ENCODE results near the gene ANTXR1.

ANTXR1 gene

GRCh38 chr2:68992933-68993332 is 20.0 kb upstream of the ANTXR1 start:
- Mint-ChIP-seq H3K36me3 (no peaks in the 10 kb centered on the region), H3K27ac (no peak overlapping the region), H3K4me3 (no peak overlapping the region), H3K4me1 (no peaks in the 10 kb centered on the region), H3K9me3 (no peaks in the 10 kb centered on the region), H3K27me3 (peaks cover 15% of the 10 kb centered on the region)
- no peak for ATAC-seq

GRCh38 chr2:68993660-68994059 is 19.3 kb upstream of the ANTXR1 start:
- Mint-ChIP-seq H3K27me3 (peaks cover 22% of the 10 kb centered on the region), H3K4me1 (no peaks in the 10 kb centered on the region), H3K9me3 (no peaks in the 10 kb centered on the region), H3K27ac (no peak overlapping the region), H3K36me3 (no peaks in the 10 kb centered on the region), H3K4me3 (no peak overlapping the region)
- no peak for ATAC-seq

GRCh38 chr2:68994864-68995263 is 18.1 kb upstream of the ANTXR1 start:
- no peak overlapping the region for H3K4me3 Mint-ChIP-seq
- ATAC-seq: no peak
- H3K4me1 Mint-ChIP-seq: no peaks in the 10 kb centered on the region
- H3K36me3 Mint-ChIP-seq: no peaks in the 10 kb centered on the region
- H3K9me3 Mint-ChIP-seq: peaks cover 2% of the 10 kb centered on the region
- no peak overlapping the region for H3K27ac Mint-ChIP-seq
- H3K27me3 Mint-ChIP-seq: peaks cover 31% of the 10 kb centered on the region

- no peak overlapping the region for H3K4me3 Mint-ChIP-seq
- H3K9me3 Mint-ChIP-seq: peaks cover 2% of the 10 kb centered on the region
- H3K27me3 Mint-ChIP-seq: peaks cover 26% of the 10 kb centered on the region
- ATAC-seq: no peak
- no peaks in the 10 kb centered on the region for H3K4me1 Mint-ChIP-seq
- no peak overlapping the region for H3K27ac Mint-ChIP-seq
- H3K36me3 Mint-ChIP-seq: no peaks in the 10 kb centered on the region
These were observed 17.1 kb upstream of the ANTXR1 start for GRCh38 chr2:68995916-68996315.

DNA sequence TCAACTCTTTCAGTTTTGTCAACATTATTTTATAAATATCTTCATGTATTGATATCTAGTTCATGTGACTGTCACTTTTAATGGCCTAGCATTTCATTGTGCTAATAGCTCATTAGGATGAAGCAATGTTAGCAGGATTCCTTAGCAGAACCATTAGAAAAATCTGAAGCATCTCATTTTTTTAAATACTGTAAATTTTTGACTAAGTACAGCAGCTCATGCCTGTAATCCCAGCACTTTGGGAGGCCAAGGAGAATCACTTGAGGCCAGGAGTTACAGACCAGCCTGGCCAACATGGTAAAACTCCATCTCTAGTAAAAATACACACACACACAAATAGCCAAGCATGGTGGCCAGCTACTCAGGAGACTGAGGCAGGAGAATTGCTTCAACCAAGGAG is 15.6 kb upstream of the ANTXR1 start:
- no peaks in the 10 kb centered on the region for H3K4me1 Mint-ChIP-seq
- H3K4me3 Mint-ChIP-seq: no peak overlapping the region
- no peak for ATAC-seq
- H3K27me3 Mint-ChIP-seq: peaks cover 37% of the 10 kb centered on the region
- H3K36me3 Mint-ChIP-seq: peaks cover 10% of the 10 kb centered on the region
- H3K27ac Mint-ChIP-seq: no peak overlapping the region
- H3K9me3 Mint-ChIP-seq: peaks cover 12% of the 10 kb centered on the region

GRCh38 chr2:69001879-69002278 is 11.1 kb upstream of the ANTXR1 start:
- Mint-ChIP-seq H3K9me3 (peaks cover 14% of the 10 kb centered on the region), H3K27ac (no peak overlapping the region), H3K36me3 (peaks cover 11% of the 10 kb centered on the region)

GRCh38 chr2:69003731-69004130 is 9.2 kb upstream of the ANTXR1 start:
- Mint-ChIP-seq H3K27ac (no peak overlapping the region), H3K4me3 (no peak overlapping the region), H3K36me3 (peaks cover 11% of the 10 kb centered on the region), H3K9me3 (peaks cover 14% of the 10 kb centered on the region), H3K27me3 (peaks cover 50% of the 10 kb centered on the region), H3K4me1 (no peaks in the 10 kb centered on the region)
- ATAC-seq: no peak

More at GRCh38 chr2:69001879-69002278, 11.1 kb upstream of the ANTXR1 start:
- ATAC-seq: no peak
- no peak overlapping the region for H3K4me3 Mint-ChIP-seq
- no peaks in the 10 kb centered on the region for H3K4me1 Mint-ChIP-seq
- H3K27me3 Mint-ChIP-seq: peaks cover 58% of the 10 kb centered on the region

- H3K27ac Mint-ChIP-seq: no peak overlapping the region
- H3K4me3 Mint-ChIP-seq: no peak overlapping the region
- H3K27me3 Mint-ChIP-seq: peaks cover 43% of the 10 kb centered on the region
- no peak for ATAC-seq
- H3K9me3 Mint-ChIP-seq: peaks cover 4% of the 10 kb centered on the region
- peaks cover 4% of the 10 kb centered on the region for H3K36me3 Mint-ChIP-seq
- H3K4me1 Mint-ChIP-seq: peaks cover 5% of the 10 kb centered on the region
These were observed 5.8 kb upstream of the ANTXR1 start for GRCh38 chr2:69007169-69007568.

DNA sequence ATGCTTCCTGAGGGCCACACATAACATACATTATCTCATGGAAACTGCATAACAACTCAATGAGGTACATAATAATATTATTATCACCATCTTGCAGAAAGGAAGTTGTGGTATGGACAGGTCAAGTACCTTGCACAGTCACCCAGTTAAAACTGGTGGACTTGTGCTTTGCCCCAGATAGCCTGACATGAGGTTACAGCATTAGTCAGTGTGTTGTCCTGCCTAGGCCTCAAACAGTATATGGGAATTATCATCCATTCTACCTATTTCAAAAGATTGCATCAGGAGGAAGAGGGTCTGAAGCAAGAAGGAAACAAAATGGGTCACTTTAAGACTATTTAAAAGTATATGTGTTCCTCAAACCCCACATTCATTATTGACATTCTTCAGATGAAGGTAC is 5.4 kb upstream of the ANTXR1 start:
- H3K4me1 Mint-ChIP-seq: peaks cover 8% of the 10 kb centered on the region
- H3K27ac Mint-ChIP-seq: no peak overlapping the region
- peaks cover 43% of the 10 kb centered on the region for H3K27me3 Mint-ChIP-seq
- H3K36me3 Mint-ChIP-seq: no peaks in the 10 kb centered on the region
- no peak for ATAC-seq
- H3K4me3 Mint-ChIP-seq: no peak overlapping the region
- no peaks in the 10 kb centered on the region for H3K9me3 Mint-ChIP-seq

- Mint-ChIP-seq H3K4me3 (no peak overlapping the region), H3K27me3 (peaks cover 54% of the 10 kb centered on the region), H3K36me3 (no peaks in the 10 kb centered on the region), H3K4me1 (peaks cover 27% of the 10 kb centered on the region), H3K9me3 (no peaks in the 10 kb centered on the region), H3K27ac (no peak overlapping the region)
- ATAC-seq: no peak
These were observed 2.4 kb upstream of the ANTXR1 start for GRCh38 chr2:69010437-69011194.

GRCh38 chr2:69011611-69012157 is 1.3 kb upstream of the ANTXR1 start:
- Mint-ChIP-seq H3K4me3 (no peak overlapping the region), H3K27me3 (peaks cover 44% of the 10 kb centered on the region), H3K27ac (no peak overlapping the region), H3K9me3 (no peaks in the 10 kb centered on the region), H3K36me3 (no peaks in the 10 kb centered on the region), H3K4me1 (peaks cover 27% of the 10 kb centered on the region)
- no peak for ATAC-seq

DNA sequence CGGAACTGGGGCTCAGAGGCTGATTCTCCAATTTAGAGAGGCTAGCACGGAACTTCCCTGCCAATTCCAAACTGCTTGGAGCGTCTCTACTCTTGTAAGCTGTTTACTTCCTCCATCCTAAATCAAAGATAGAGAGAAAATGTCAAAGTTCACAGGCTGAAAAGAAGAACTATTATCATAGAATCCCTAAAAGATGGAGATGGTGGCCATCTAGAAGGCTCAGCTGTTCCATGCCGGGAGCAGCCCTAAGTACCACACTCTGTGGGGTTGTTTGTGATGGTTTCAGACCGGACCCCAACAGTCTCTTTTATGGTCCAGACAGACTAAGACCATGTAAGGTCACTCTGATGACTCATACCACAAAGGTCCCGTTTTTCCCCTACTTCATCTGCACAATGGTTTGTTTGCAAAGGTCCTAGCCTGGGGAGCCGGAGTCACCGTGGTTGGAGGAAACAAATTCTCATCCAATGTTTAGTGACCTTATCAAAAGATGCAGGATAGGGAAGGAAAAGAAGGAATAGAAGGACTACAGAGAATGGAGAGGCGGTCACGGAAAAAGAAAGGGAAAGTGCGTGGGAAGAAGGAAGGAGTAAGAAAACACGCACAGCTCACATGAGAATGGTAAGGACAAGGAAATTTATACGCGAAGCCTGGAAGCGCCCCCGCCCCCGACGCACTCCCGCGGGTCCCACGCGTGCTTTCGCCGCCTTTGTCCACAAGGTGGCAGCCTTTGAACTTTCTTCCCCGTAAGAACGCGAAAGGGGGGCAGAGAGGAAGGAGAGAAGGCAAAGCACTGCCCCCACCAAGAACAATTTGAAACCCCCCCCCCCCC is 453 bp upstream of the ANTXR1 start:
- peaks cover 50% of the 10 kb centered on the region for H3K27me3 Mint-ChIP-seq
- H3K4me1 Mint-ChIP-seq: peaks cover 27% of the 10 kb centered on the region

DNA sequence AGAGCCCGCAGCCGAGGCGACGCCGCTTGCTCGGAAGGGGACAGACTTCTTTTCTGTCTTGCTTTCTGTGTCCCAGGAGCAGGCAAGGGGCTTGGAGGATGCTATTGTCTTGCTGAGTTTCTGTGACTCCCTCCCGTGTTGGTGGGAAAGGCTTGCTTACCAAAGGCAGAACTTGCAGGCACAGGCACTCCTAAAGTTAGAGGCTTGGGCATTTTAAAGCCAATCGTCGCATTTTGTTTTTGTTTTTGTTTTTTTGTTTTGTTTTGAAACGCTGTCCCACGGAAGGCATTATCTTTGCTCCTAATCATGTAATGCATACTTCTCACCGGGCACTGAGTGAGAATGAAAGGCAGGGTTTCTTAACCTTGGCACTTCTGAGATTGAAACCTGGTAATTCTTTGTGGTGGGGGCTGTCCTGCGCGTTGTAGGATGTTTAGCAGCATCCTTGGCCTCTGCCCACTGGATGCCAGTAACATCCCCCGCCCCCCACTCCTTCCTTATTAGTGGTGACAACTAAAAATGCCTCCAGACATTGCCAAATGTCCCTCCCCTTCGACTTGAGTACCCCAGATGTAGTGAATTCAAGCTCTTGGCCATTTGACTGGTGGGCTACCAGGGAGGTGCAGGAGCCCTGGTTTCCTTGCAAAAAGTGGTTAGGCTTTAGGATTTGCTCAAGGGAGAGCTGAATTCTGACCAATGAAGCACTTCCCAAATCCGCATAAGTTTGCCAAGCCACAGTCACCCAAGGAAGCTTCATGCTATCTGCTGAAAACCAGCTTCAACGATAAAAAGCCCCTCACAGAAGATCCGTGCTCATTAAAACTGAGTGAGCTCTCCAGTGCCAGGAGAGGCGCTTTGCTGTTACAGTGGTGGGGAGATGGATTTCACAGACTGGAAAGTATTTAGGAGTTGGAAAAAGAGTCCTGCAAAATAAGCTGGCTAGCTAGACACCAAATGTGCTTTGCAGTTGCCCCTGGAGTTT is 1.2 kb downstream of the ANTXR1 start:
- no peak overlapping the region for H3K27ac Mint-ChIP-seq
- H3K4me3 Mint-ChIP-seq: peak overlapping the region; percentile 74
- H3K4me1 Mint-ChIP-seq: peaks cover 27% of the 10 kb centered on the region
- no peaks in the 10 kb centered on the region for H3K36me3 Mint-ChIP-seq
- ATAC-seq: no peak
- peaks cover 59% of the 10 kb centered on the region for H3K27me3 Mint-ChIP-seq
- no peaks in the 10 kb centered on the region for H3K9me3 Mint-ChIP-seq

More for the DNA sequence above, 453 bp upstream of the ANTXR1 start:
- Mint-ChIP-seq H3K4me3 (peak overlapping the region; percentile 74), H3K36me3 (no peaks in the 10 kb centered on the region), H3K27ac (no peak overlapping the region), H3K9me3 (no peaks in the 10 kb centered on the region)
- ATAC-seq: peak; percentile 71

DNA sequence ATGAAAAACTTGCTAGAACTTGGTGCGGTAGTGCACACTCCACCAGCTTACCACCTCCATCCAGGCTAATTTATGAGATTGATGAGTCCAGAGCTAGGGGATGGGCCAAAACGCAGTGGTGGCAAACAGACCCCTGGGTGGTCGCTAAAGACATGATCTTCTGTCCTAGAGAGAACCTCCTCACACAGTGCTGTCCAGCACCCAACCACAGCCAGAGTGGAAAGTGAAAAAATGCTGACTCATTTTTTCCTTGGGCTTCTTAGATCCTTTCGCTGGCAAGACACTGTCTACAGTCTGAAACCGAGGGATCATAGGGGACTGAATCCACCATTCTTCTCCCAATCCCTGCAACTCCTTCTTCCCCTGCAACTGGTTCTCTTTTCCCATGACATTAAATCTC is 4.1 kb downstream of the ANTXR1 start:
- no peaks in the 10 kb centered on the region for H3K36me3 Mint-ChIP-seq
- H3K4me3 Mint-ChIP-seq: no peak overlapping the region
- no peak overlapping the region for H3K27ac Mint-ChIP-seq
- peaks cover 56% of the 10 kb centered on the region for H3K27me3 Mint-ChIP-seq
- H3K9me3 Mint-ChIP-seq: no peaks in the 10 kb centered on the region
- ATAC-seq: no peak
- H3K4me1 Mint-ChIP-seq: peaks cover 22% of the 10 kb centered on the region

DNA sequence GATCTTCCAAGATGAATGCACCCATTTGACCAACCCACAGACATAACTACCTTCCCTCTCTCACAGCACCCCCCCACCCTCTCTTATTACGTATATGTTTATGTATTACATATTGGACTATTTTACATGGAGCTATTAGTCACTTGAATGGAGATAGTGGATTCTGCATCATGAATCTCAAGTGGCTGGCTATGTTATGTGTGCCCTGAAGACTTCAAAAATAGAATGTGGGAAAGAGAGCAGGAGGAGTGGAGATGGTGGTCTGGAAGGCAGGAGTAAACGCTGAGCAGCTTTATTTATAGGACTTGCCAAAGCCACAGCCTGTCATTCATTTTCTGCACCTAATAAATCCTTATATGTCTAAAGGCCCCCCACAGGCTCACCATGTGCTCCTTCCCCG is 4.9 kb downstream of the ANTXR1 start:
- no peak overlapping the region for H3K27ac Mint-ChIP-seq
- H3K4me1 Mint-ChIP-seq: peaks cover 16% of the 10 kb centered on the region
- H3K4me3 Mint-ChIP-seq: no peak overlapping the region
- no peak for ATAC-seq
- no peaks in the 10 kb centered on the region for H3K9me3 Mint-ChIP-seq
- no peaks in the 10 kb centered on the region for H3K36me3 Mint-ChIP-seq
- peaks cover 49% of the 10 kb centered on the region for H3K27me3 Mint-ChIP-seq

All from stimulated activated memory B cell treated with anti-CD40 and anti-IgM and Interleukin-4, amounts not matched to agents 10 μg/mL and 1 μg/mL and 100 μg/mL, for 72 hours (primary cell).